Endothelial cell of umbilical vein (primary cell): Measurements from ENCODE around the gene ZNF587. TPM values are rescaled to one million over a fixed set of nuclear protein-coding genes. Genes with fewer than 3 reads are reported as not detected.
"Not testable (repeated sequence)": the region's sequence is repeated elsewhere in the genome, so short reads cannot be mapped to it uniquely, and the experiment has no call there.

Experiments used
- BruUV-seq: library from RNA; stranded (reverse); fragments of 400-500 nt; replicated peaks from 2 replicates; lab custom pipeline; 2021; lab: Mats Ljungman, UMichigan
- CTCF ChIA-PET: fragments of 300-600, 350-600 bp; sonication (Branson Sonifier 250); formaldehyde crosslinking; loops from one replicate; lab custom pipeline; 2021; ENCODE audit warnings: antibody characterized with exemption, inconsistent platforms; lab: Charles Lee
- POLR2A ChIA-PET: fragments of 300-600, 350-600 bp; sonication (Branson Sonifier 250); formaldehyde crosslinking; loops from one replicate; lab custom pipeline; 2021; ENCODE audit warnings: antibody characterized with exemption, inconsistent platforms; lab: Charles Lee
- DNase-seq: peaks from one replicate; pipeline ENCODE4 v3.0.0-alpha.2; 2011; ENCODE audit warnings: low read depth, low spot score
- FAIRE-seq: peaks from 2 replicates; lab custom pipeline; 2011; peaks lifted over from hg19 to GRCh38; lab: Jason Lieb, UNC
- H2AFZ ChIP-seq: 2 replicates; pipeline ENCODE4 v1.6.0; 2012; ENCODE audit warnings: low read depth, low read length, control low read depth, inconsistent platforms
- H3K27ac ChIP-seq: 2 replicates; pipeline ENCODE4 v1.5.1; 2011; ENCODE audit warnings: low read depth, mild to moderate bottlenecking, control low read depth, low read length, moderate library complexity; ENCODE audit not compliant: insufficient read depth
- H3K27me3 ChIP-seq, 2 experiments: 2 replicates each; pipeline versions ENCODE4 v1.6.0 to v1.6.1; 2011; ENCODE audit warnings: low read length in 2 of 2, mixed read lengths in 1 of 2; ENCODE audit not compliant: control insufficient read depth in 2 of 2, insufficient read depth in 2 of 2
- H3K36me3 ChIP-seq, 2 experiments: 2 replicates in 1 of 2; 3 replicates in 1 of 2; pipeline ENCODE4 v1.5.1; 2011; ENCODE audit warnings: low read length in 2 of 2, mild to moderate bottlenecking in 1 of 2, moderate library complexity in 1 of 2; ENCODE audit not compliant: control insufficient read depth in 2 of 2, insufficient read depth in 2 of 2; ENCODE audit errors: extremely low read depth in 1 of 2
- H3K4me1 ChIP-seq: 3 replicates; pipeline ENCODE4 v1.5.1; 2011; ENCODE audit warnings: mild to moderate bottlenecking, low read length; ENCODE audit not compliant: control insufficient read depth, insufficient read depth; ENCODE audit errors: extremely low read depth
- H3K4me2 ChIP-seq: 2 replicates; pipeline ENCODE4 v1.6.1; 2011; ENCODE audit warnings: low read length, control low read depth, mixed read lengths; ENCODE audit not compliant: insufficient read depth
- H3K4me3 ChIP-seq, 3 experiments: fragments of 200-600 bp in 1 of 3; sonication (generic), shearing (Covaris generic) in 1 of 3; replicated peaks in 1 of 3; 2 replicates each; pipeline ENCODE4 v1.5.1; 2011 to 2016; ENCODE audit warnings: control low read depth in 3 of 3, low read length in 3 of 3, mild to moderate bottlenecking in 2 of 3, inconsistent platforms in 1 of 3, low read depth in 1 of 3, moderate library complexity in 1 of 3; ENCODE audit not compliant: insufficient read depth in 1 of 3
- H3K79me2 ChIP-seq: 2 replicates; pipeline ENCODE4 v1.6.0; 2012; ENCODE audit warnings: low read length, inconsistent platforms; ENCODE audit not compliant: control insufficient read depth, insufficient read depth
- H3K9ac ChIP-seq: replicated peaks from 2 replicates; pipeline ENCODE3; 2011; ENCODE audit warnings: low read length, control low read depth; ENCODE audit not compliant: insufficient read depth; ENCODE audit errors: extremely low read depth
- H3K9me1 ChIP-seq: replicated peaks from 3 replicates; pipeline ENCODE4 v1.6.0; 2011; ENCODE audit warnings: mild to moderate bottlenecking, low read length; ENCODE audit not compliant: control insufficient read depth, insufficient read depth; ENCODE audit errors: extremely low read depth
- H3K9me3 ChIP-seq: replicated peaks from 2 replicates; pipeline ENCODE4 v1.5.1; 2012; ENCODE audit warnings: low read length, inconsistent platforms; ENCODE audit not compliant: control insufficient read depth, insufficient read depth
- H4K20me1 ChIP-seq: replicated peaks from 2 replicates; pipeline ENCODE3; 2011; ENCODE audit warnings: mild to moderate bottlenecking, low read length; ENCODE audit not compliant: control insufficient read depth, insufficient read depth; ENCODE audit errors: extremely low read depth
- CTCF ChIP-seq, 2 donors: IDR thresholded peaks; 1 replicate in 1 of 2; 2 replicates in 1 of 2; pipeline ENCODE4 v1.5.1; 2011; ENCODE audit warnings: low read length in 2 of 2, mild to moderate bottlenecking in 2 of 2, moderate library complexity in 2 of 2, control low read depth in 1 of 2, inconsistent platforms in 1 of 2, low read depth in 1 of 2; ENCODE audit not compliant: insufficient read depth in 1 of 2; ENCODE audit errors: extremely low read depth in 1 of 2
- MAX ChIP-seq: IDR thresholded peaks from 2 replicates; pipeline ENCODE4 v1.6.1; 2011; ENCODE audit not compliant: insufficient read depth, insufficient read length
- POLR2A ChIP-seq: IDR thresholded peaks from 2 replicates; pipeline ENCODE4 v1.6.1; 2012; ENCODE audit warnings: low read depth, mild to moderate bottlenecking, control low read depth, low read length
- POLR2AphosphoS5 ChIP-seq: IDR thresholded peaks from 2 replicates; pipeline ENCODE4 v1.6.1; 2012; ENCODE audit warnings: low read depth, mild to moderate bottlenecking, control low read depth, low read length, moderate library complexity; ENCODE audit not compliant: insufficient read depth
- dilution Hi-C: fragments of 300-500 bp; cut with MboI; formaldehyde crosslinking; loops from one replicate; pipeline ENCODE4 v1.15.0; 2019; ENCODE audit warnings: low sequenced_read_pairs; ENCODE audit not compliant: extremely low pct_ligation_motif_present
- intact Hi-C: fragments of 100-400 bp; cut with micrococcal nuclease; formaldehyde crosslinking; loops from one replicate; pipeline ENCODE4 v1.10.0; 2022
- polyA plus RNA-seq, 4 experiments: library from polyadenylated mRNA; depleted of rRNA in 3 of 4; stranded (reverse) in 3 of 4; unstranded in 1 of 4; fragments of >200 nt; gene quantifications; 2 replicates each; pipeline versions ENCODE4 v1.2.1 to v1.2.3, GENCODE V29; 2011 to 2012; ENCODE audit warnings: missing spikeins in 1 of 4
- total RNA-seq: library from RNA; stranded (reverse); gene quantifications from 2 replicates; pipeline ENCODE4 v1.2.3, GENCODE V29; 2021

Gene ZNF587
- total and polyA plus RNA-seq, 2 donors (not counting 3 experiments of a cell fraction or from before 2014, with no cell fraction given), result 13.1 to 44.0 TPM

- no peak for FAIRE-seq
- H4K20me1 ChIP-seq, result no peaks in the 10 kb centered on the region
- BruUV-seq, result no TSS peak
- no peaks in the 10 kb centered on the region for H3K79me2 ChIP-seq
- H3K36me3 ChIP-seq, result peaks cover 6 to 10% of the 10 kb centered on the region in 2 experiments
- no peak overlapping the region for H2AFZ ChIP-seq
- peaks cover 26% of the 10 kb centered on the region for H3K4me1 ChIP-seq
- no peak overlapping the region for H3K4me2 ChIP-seq
- dilution Hi-C loops, result no loop called here
- no peak overlapping the region for H3K4me3 ChIP-seq
- TF ChIP-seq CTCF (IDR thresholded peaks at IDR 0.05; ENCODE audit: extremely low read depth in 1 of 2, insufficient read depth in 1 of 2, low read depth in 1 of 2, low read length in 2 of 2) (no peak), POLR2A (no peak), MAX (no peak), POLR2AphosphoS5 (no peak)
- intact Hi-C loops, result no loop called here
- H3K27me3 ChIP-seq, result no peaks in the 10 kb centered on the region
- no peaks in the 10 kb centered on the region for H3K9me3 ChIP-seq
- no peak overlapping the region for H3K9ac ChIP-seq
- H3K9me1 ChIP-seq, result no peaks in the 10 kb centered on the region
- no peak overlapping the region for H3K27ac ChIP-seq
- ChIA-PET POLR2A (no interaction called here), CTCF (no interaction called here)
- no peak for DNase-seq
Observed at GRCh38 chr19:57807541-57807940, 42.1 kb upstream of the ZNF587 start.

- H4K20me1 ChIP-seq, intact Hi-C loops, FAIRE-seq, dilution Hi-C loops, H3K9ac ChIP-seq, H3K27me3 ChIP-seq, POLR2A ChIA-PET, BruUV-seq, H3K4me3 ChIP-seq, H3K9me1 ChIP-seq, H3K4me2 ChIP-seq, H3K4me1 ChIP-seq, DNase-seq, H3K79me2 ChIP-seq, CTCF ChIA-PET, H3K9me3 ChIP-seq, H3K27ac ChIP-seq, H3K36me3 ChIP-seq, H2AFZ ChIP-seq: not testable (repeated sequence)
Observed at GRCh38 chr19:57810410-57811295, 39.0 kb upstream of the ZNF587 start.
